HG02970 (cell line): Measurements from ENCODE around the gene PIP4K2B.

Experiments
- ATAC-seq: cut with Tn5 transposase; IDR thresholded peaks from one replicate; pipeline ENCODE4 v1.9.1; 2021; ENCODE audit warnings: mild to moderate bottlenecking, moderate library complexity, moderate number of reproducible peaks; ENCODE audit not compliant: unreplicated experiment, low FRiP score

Gene PIP4K2B

GRCh38 chr17:38746849-38747462 lies 52.4 kb downstream of the PIP4K2B start:
- no peak for ATAC-seq

DNA sequence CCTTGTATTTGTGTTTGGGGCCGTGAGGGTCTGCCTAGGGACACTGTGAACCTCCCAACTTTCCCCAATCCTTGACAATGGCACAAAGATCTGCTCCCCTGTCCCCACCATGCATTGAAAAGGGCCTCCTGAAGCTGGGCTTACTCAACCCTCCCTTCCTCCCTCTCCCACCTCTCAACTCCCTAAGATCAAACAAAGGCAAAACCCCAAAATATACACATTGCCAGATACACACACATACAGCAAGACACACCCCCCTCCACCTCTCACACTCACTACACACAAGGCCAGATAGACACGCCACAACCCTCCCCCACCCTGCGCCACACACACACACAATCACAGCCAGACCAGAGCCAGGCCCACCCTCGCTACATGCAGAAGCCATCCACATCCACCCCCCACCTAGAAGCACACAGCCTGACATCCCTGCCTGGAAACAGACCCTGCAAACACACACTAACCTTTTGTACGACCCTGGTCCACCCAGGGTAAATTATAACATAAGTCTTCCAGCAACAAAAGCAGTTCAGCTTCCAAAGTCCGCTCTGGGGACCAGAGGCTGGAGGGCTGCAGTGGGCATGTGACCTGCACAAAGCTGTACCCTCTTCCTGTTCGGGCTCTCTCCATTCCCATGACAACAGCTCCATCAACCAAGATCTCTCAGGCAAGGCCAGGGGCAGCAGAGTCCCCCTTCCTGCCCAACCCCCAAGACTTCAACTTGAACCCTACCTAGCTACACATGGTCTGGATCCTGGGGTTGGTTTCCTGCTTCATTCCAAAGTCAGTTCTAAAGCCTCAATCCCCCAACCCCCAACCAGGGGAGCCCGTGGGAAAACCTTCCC lies 53.1 kb downstream of the PIP4K2B start:
- ATAC-seq = no peak

DNA sequence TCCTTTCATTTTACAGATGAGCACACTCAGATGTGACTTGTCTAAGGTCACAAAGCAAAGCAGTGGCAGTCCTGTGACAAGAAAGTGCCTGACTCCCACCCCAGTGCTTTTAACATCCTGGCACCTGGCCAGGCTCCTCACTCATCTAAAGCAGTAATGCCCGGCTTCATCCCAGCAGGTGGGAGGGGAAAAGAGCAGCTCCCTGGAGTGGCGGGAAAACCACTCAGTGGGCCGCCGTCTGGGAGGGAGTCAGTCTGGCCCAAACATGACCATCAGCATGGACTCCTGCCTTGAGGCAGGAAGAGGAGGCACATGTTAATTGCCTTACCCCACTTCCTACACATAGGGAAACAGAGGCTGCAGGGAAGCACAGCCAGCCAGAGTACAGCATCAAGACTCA lies 53.8 kb downstream of the PIP4K2B start:
- no peak for ATAC-seq

DNA sequence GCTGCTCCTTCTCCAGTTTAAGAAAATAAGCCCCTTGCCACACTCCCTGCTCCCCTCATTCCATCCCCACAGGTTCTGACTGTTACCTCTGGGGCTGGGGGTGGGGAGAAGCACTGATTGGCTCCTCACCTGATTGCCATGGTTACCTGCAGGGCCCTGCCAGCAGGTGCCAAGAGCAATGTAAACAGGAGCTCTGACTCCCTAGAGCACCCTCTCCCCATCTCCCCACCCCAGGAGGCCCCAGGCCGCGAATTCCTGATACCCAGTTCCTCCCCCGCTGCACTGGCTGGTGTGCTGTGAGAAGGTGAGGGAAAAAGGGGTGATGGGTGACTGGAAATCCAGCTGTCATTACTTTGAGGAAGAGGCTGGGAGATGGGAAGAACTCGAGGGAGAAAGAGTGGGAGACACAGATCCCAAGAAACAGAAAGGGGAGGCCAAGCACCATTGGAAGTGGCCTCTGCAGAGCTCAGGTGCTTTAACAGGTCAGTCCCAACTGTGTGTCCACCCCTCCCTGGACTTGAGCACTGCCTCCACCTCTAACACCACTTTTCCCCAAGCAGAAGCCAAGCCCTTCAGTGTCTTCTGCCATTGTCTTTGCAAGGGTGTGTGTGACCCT lies 55.7 kb downstream of the PIP4K2B start:
- no peak for ATAC-seq

DNA sequence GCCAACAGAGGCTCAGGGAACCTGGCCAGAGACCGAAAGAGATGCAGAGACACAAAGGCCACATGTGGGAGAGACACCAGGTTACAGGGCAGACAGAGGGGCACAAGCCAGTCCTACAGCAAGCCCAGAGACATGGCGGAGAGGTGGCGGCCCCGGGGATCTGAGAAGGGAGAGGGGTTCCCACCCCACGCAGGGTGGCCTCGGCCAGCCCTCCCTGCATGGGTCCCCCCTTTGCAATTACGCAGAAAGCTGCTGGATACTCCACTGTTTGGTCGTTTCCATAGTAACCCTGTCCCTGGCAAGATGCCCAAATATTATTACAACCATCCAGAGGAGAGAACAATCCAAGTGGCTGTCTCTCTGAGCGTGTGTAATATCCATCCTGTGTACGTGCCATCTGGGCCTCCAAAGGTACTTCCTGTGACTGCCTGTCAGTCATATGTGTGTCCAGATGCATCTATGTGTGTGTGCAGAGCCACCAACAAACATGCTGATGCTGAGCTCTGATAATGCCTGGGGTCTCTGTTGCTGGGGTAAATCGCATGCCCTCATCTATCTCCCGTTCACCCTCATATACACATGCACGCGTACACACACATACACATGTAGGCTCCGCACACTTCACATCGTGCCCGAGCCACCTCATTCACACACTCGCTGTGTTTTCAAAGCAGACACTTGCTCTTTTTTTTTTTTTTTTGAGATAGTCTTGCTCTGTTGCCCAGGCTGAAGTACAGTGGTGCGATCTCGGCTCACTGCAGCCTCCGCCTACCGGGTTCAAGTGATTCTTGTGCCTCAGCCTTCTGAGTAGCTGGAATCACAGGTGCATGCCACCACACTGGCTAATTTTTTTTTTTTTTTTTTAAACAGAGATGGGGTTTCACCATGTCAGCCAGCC lies 56.7 kb downstream of the PIP4K2B start:
- no peak for ATAC-seq

GRCh38 chr17:38741921-38742410 lies 57.4 kb downstream of the PIP4K2B start:
- ATAC-seq = no peak

GRCh38 chr17:38741461-38741860 lies 57.9 kb downstream of the PIP4K2B start:
- no peak for ATAC-seq

DNA sequence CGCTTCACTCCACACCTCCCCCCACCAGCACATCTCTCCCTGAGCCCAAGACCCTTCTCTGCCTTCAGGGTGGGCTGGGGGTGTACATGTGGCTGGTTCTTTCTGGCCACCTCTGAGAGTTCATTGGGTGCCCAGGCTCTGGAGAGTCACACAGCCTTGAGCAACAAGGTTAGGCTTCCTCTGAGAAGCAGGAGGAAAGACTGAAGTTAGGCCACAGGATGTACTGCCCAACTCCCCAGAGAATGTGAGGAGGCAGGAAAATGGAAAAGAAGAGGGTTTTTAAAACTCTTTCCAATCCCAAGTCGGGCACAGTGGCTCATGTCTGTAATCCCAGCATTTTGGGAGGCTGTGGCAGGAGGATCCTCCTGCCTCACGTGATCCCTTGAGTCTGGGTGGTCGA lies 58.5 kb downstream of the PIP4K2B start:
- ATAC-seq = no peak

GRCh38 chr17:38740044-38740443 lies 59.3 kb downstream of the PIP4K2B start:
- ATAC-seq = no peak

DNA sequence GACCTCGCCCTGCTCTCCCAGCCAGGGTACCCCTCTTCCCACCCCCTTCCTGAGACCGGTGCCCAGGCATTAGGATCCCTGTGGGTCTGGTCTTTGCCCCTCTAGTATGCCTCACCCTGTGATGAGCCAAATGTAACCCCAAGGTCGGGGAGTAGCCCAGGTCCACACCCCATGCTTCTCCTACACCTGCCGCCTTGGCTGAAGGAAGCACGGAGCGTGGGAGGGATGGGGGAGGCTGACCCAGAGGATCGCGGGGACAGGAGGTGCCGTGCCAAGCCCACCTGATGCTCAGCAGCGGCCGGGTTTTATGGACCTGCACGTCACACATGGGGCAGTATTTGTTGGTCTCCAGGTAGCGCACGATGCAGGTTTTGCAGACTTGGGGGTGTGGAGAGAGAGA lies 60.1 kb downstream of the PIP4K2B start:
- ATAC-seq = no peak

DNA sequence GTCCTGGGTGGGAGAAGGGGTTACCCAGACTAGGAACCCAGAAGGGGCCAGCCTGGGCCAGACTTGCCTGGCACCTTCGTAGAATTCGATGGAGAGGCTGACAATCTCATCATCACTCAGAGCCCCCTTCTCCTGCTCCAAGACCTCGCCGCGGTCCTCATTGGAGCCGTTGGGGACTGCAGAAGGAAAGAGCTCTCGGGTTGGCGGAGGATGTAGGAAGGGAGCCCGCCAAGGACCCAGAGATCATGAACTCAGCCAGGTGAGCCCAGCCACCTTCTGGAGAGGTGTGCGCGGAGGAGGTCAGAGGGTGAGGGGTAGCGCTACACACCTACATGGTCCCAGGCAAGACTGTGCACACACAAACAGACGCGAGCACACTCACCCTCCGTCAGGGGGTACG lies 60.7 kb downstream of the PIP4K2B start:
- ATAC-seq = no peak

DNA sequence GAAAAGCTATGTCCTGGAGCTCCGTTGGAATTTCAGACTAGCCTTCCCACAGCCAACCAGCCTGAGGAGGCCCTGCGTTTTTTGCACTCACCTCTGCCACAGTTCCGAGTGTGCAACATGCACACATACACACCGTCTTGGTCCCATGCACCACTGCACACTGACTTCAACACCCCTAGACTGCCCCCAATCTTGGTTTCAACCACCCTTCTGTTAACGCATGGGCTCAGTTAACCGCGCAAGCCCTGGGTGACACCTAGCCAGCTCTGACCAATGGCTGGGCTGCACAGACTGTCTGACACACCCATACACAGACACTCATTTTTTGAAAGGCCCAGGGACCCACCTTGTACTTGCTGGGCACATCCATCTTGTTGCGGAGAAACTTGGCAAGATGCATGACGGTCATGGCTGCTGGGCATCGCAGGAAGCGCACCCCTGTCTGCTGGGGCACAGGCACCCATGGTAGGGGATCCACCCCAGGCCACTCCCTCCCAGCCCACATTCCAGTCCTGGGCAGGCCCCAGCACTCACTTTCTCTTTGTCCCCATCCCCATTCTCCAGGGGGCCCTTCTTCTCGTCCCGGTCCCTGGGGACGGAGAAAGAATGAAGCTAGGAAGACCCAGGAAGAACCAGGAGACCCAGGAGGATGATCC lies 61.2 kb downstream of the PIP4K2B start:
- no peak for ATAC-seq

- ATAC-seq = no peak
Measured at GRCh38 chr17:38735161-38735997, 64.0 kb downstream of the PIP4K2B start.

- no peak for ATAC-seq
Measured at GRCh38 chr17:38733982-38734973, 65.1 kb downstream of the PIP4K2B start.

DNA sequence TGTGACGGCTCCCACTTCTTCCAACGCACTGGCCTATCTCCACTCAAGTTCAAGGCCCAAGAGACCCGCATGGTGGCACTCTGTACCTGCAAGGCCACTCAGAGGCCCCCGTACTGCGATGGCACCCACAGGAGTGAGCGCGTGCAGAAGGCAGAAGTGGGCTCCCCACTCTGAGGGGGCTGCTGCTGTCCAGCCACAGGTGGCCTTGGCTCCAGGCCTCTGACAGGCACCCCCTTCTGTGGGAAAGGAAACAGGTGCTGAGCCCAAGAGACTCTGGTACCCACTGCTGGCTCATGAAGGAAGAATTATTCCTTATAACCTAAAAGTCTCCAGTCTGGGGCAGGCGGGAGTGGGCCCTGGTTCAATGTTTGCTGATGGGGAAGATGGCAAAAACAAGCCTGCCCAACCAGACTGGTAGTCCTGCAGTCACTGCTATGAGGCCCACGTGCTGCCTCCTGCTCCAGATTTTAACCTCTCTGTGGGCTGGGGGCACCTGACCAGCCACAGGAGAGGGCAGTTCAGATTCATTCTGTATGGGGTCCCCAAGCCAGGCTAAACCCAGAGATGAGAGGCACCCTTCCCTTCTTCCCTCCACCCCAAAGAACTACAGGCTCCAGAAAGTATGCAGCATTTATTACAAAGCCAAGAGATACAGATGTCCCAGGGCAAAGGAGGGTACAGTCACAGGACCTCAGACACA lies 65.9 kb downstream of the PIP4K2B start:
- ATAC-seq = no peak

DNA sequence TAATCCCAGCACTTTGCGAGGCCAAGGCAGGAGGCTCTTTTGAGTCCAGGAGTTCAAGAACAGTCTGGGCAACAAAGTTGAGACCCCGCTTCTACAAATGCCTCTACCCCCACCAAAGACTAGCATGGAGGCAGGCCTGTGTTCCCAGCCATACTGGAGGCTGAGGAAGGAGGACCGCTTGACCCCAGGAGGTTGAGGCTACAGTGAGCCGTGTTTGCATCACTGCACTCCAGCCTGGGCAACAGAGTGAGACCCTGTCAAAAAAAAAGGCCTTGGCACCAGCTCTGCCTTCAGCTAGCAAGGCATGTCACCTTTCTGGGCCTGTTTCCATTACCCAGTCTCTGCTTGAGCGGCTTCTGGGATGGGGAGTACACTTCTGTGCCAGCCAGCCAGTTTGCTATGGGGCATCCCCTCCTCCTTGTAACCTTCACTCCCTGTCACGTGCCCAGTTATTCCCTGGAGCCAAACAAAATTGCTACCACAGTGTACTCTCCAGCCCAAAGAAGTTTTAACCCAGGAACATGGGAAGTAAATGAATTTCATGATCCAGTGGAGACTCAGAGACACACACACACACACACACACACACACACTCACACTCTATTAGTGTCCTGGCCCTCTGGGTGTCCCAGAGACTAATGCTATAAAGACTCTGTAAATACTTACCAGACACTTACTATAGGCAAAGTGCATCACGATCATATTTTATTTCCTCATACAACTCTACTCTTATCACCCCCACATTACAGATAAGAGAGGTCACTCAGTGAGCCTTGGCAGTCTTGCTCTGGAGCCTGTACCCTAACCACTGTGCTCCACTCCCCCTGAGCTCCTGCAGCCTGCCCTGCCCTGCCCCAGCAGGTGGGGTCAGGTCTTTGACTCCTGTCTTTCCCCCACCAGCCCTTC lies 66.7 kb downstream of the PIP4K2B start:
- no peak for ATAC-seq
